Neural progenitor cell (in vitro differentiated cells): ENCODE data around the gene TSHZ2. TPM values are rescaled to one million over a fixed set of nuclear protein-coding genes. Genes with fewer than 3 reads are reported as not detected.

ENCODE experiments used
- DNase-seq: peaks from one replicate; pipeline ENCODE4 v3.0.0-alpha.2; 2016; ENCODE audit warnings: low spot score
- H2AFZ ChIP-seq: fragments of 200-600 bp; sonication (generic); replicated peaks from 2 replicates; pipeline ENCODE4 v1.6.1; 2016; ENCODE audit warnings: antibody characterized with exemption
- H3F3A ChIP-seq: fragments of 200-600 bp; sonication (generic); 2 replicates; pipeline ENCODE4 v1.6.1; 2016; ENCODE audit warnings: antibody characterized with exemption, low read depth
- H3K27ac ChIP-seq: fragments of 200-600 bp; sonication (generic); 2 replicates; pipeline ENCODE4 v1.5.1; 2016; ENCODE audit warnings: mild to moderate bottlenecking
- H3K27me3 ChIP-seq: fragments of 200-600 bp; sonication (generic); 2 replicates; pipeline ENCODE4 v1.6.1; 2016; ENCODE audit warnings: mild to moderate bottlenecking, moderate library complexity
- H3K36me3 ChIP-seq: fragments of 200-600 bp; sonication (generic); 2 replicates; pipeline ENCODE4 v1.5.1; 2016
- H3K4me1 ChIP-seq: fragments of 200-600 bp; sonication (generic); 2 replicates; pipeline ENCODE4 v1.6.1; 2016; ENCODE audit warnings: mixed run types
- H3K4me2 ChIP-seq: fragments of 200-600 bp; sonication (generic); 2 replicates; pipeline ENCODE4 v1.6.1; 2016
- H3K4me3 ChIP-seq: fragments of 200-600 bp; sonication (generic); 2 replicates; pipeline ENCODE4 v1.5.1; 2016
- H3K79me2 ChIP-seq: fragments of 200-600 bp; sonication (generic); 2 replicates; pipeline ENCODE4 v1.6.1; 2016; ENCODE audit warnings: low read depth
- H3K9ac ChIP-seq: fragments of 200-600 bp; sonication (generic); 2 replicates; pipeline ENCODE4 v1.6.1; 2016
- H3K9me3 ChIP-seq: fragments of 200-600 bp; sonication (generic); 2 replicates; pipeline ENCODE4 v1.5.1; 2016; ENCODE audit warnings: low read depth
- H4K20me1 ChIP-seq: fragments of 200-600 bp; sonication (generic); 2 replicates; pipeline ENCODE4 v1.6.1; 2016; ENCODE audit warnings: low read depth
- H3K27ac Mint-ChIP-seq: 3 replicates; pipeline ENCODE4 v1.8.0; 2021; ENCODE audit warnings: mixed read lengths
- H3K27me3 Mint-ChIP-seq: 2 replicates; pipeline ENCODE4 v1.8.0; 2022; ENCODE audit warnings: low read depth, mild to moderate bottlenecking, inconsistent platforms, moderate library complexity, mixed read lengths; ENCODE audit not compliant: insufficient read depth
- H3K36me3 Mint-ChIP-seq: 3 replicates; pipeline ENCODE4 v1.8.0; 2021; ENCODE audit warnings: mixed read lengths
- H3K4me1 Mint-ChIP-seq: 3 replicates; pipeline ENCODE4 v1.8.0; 2021; ENCODE audit warnings: mixed read lengths
- H3K4me3 Mint-ChIP-seq: 3 replicates; pipeline ENCODE4 v1.8.0; 2021; ENCODE audit warnings: mild to moderate bottlenecking, moderate library complexity, mixed read lengths
- H3K9me3 Mint-ChIP-seq: 3 replicates; pipeline ENCODE4 v1.8.0; 2020; ENCODE audit warnings: mixed read lengths
- CTCF ChIP-seq: fragments of 200-600 bp; sonication (generic); IDR thresholded peaks from 2 replicates; pipeline ENCODE4 v1.5.1; 2017; ENCODE audit warnings: antibody characterized with exemption, mild to moderate bottlenecking
- EZH2 ChIP-seq: fragments of 200-600 bp; sonication (generic); IDR thresholded peaks from 2 replicates; pipeline ENCODE4 v1.6.1; 2017; ENCODE audit warnings: antibody characterized with exemption, mild to moderate bottlenecking, moderate library complexity
- EZH2phosphoT487 ChIP-seq: fragments of 200-600 bp; sonication (generic); IDR thresholded peaks from 2 replicates; pipeline ENCODE4 v1.6.1; 2017; ENCODE audit warnings: antibody characterized with exemption
- total RNA-seq: library from RNA; depleted of rRNA; stranded (reverse); fragments of >200 nt; gene quantifications from 2 replicates; pipeline ENCODE4 v1.2.3, GENCODE V29; 2015; ENCODE audit warnings: low replicate concordance

The TSHZ2 gene
- total RNA-seq, 1 donor from 2014 or later, result 1.8 TPM

GRCh38 chr20:53439046-53439445, 466.9 kb downstream of the TSHZ2 start:
- Histone ChIP-seq H3F3A (peaks cover under 1% of the 10 kb centered on the region), H3K36me3 (no peaks in the 10 kb centered on the region), H3K4me1 (peaks cover 2% of the 10 kb centered on the region), H4K20me1 (no peaks in the 10 kb centered on the region), H3K4me3 (no peak overlapping the region), H3K4me2 (no peak overlapping the region), H3K27me3 (no peaks in the 10 kb centered on the region), H3K79me2 (no peaks in the 10 kb centered on the region), H3K27ac (no peak overlapping the region), H3K9ac (no peak overlapping the region), H3K9me3 (no peaks in the 10 kb centered on the region), H2AFZ (no peak overlapping the region)
- no peak for DNase-seq
- Mint-ChIP-seq H3K9me3 (peaks cover 2% of the 10 kb centered on the region), H3K4me1 (peaks cover 15% of the 10 kb centered on the region), H3K27ac (no peak overlapping the region), H3K27me3 (peaks cover 3% of the 10 kb centered on the region), H3K4me3 (no peak overlapping the region), H3K36me3 (no peaks in the 10 kb centered on the region)
- no peak for TF ChIP-seq EZH2phosphoT487
- TF ChIP-seq EZH2, result no peak
- no peak for TF ChIP-seq CTCF

- Mint-ChIP-seq H3K36me3 (no peaks in the 10 kb centered on the region), H3K4me3 (no peak overlapping the region)
- TF ChIP-seq EZH2, result no peak
- TF ChIP-seq EZH2phosphoT487, result no peak
- no peak for TF ChIP-seq CTCF
These were observed 467.5 kb downstream of the TSHZ2 start for GRCh38 chr20:53439616-53440015.

GRCh38 chr20:53444401-53445149, 472.4 kb downstream of the TSHZ2 start:
- Histone ChIP-seq H3K27ac (peak overlapping the region; percentile 65), H3K9me3 (peaks cover 5% of the 10 kb centered on the region), H3K9ac (no peak overlapping the region), H3K4me3 (no peak overlapping the region), H3K27me3 (no peaks in the 10 kb centered on the region), H3K36me3 (no peaks in the 10 kb centered on the region), H3K79me2 (no peaks in the 10 kb centered on the region), H3K4me2 (peak overlapping the region; percentile 46), H3F3A (peaks cover 9% of the 10 kb centered on the region), H4K20me1 (no peaks in the 10 kb centered on the region), H3K4me1 (peaks cover 10% of the 10 kb centered on the region), H2AFZ (peak overlapping the region; percentile 1)
- Mint-ChIP-seq H3K4me3 (no peak overlapping the region), H3K4me1 (peaks cover 21% of the 10 kb centered on the region), H3K27me3 (no peaks in the 10 kb centered on the region), H3K9me3 (peaks cover 30% of the 10 kb centered on the region), H3K27ac (peak overlapping the region; percentile 90), H3K36me3 (peaks cover 5% of the 10 kb centered on the region)
- TF ChIP-seq EZH2phosphoT487 (no peak), CTCF (no peak), EZH2 (no peak)
- DNase-seq, result peak; percentile 70

More at GRCh38 chr20:53439616-53440015, 467.5 kb downstream of the TSHZ2 start:
- no peak overlapping the region for H3K4me2 ChIP-seq
- no peak overlapping the region for H3K27ac ChIP-seq
- no peaks in the 10 kb centered on the region for H3K79me2 ChIP-seq
- peaks cover 7% of the 10 kb centered on the region for H3K4me1 ChIP-seq
- H3K36me3 ChIP-seq, result no peaks in the 10 kb centered on the region
- no peak overlapping the region for H3K9ac ChIP-seq
- H3K9me3 Mint-ChIP-seq, result peaks cover 2% of the 10 kb centered on the region
- no peak for DNase-seq
- no peaks in the 10 kb centered on the region for H3K9me3 ChIP-seq
- H3K27me3 ChIP-seq, result no peaks in the 10 kb centered on the region
- H3K4me1 Mint-ChIP-seq, result peaks cover 20% of the 10 kb centered on the region
- peaks cover 3% of the 10 kb centered on the region for H3K27me3 Mint-ChIP-seq
- H3F3A ChIP-seq, result peaks cover 6% of the 10 kb centered on the region
- no peak overlapping the region for H3K4me3 ChIP-seq
- H4K20me1 ChIP-seq, result no peaks in the 10 kb centered on the region
- no peak overlapping the region for H3K27ac Mint-ChIP-seq
- H2AFZ ChIP-seq, result no peak overlapping the region
